ENCODE results near the gene CISD1.

Gene CISD1

DNA sequence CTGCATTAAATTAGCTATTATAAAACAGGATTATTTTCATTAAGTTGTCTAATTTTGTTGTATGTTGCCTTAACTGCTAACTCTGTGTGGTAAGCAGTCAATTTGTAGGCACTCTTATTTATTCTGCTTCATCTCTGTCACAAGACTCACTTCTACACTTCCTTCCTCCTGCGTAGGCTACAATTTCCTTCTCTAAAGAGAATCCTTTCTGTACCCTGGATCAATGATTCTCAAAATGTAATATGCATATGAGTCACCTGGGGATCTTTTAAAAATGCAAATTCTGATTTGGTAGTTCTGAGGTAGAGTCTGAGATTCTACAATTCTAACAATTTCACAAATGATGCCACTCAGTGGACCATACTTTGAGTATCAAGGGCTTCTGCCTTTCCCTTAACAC lies 61.5 kb downstream of the CISD1 start:
- DNase-seq (ENCODE audit: low read depth in 1 of 2, low spot score in 1 of 2), result no peak
- in situ Hi-C loops (cut with HindIII; ENCODE audit: low pct_unique_long_range_greater_than_20kb, low sequenced_read_pairs), result no loop called here
- no peak for TF ChIP-seq JUND (IDR thresholded peaks at IDR 0.05; ENCODE audit: low read depth)

DNA sequence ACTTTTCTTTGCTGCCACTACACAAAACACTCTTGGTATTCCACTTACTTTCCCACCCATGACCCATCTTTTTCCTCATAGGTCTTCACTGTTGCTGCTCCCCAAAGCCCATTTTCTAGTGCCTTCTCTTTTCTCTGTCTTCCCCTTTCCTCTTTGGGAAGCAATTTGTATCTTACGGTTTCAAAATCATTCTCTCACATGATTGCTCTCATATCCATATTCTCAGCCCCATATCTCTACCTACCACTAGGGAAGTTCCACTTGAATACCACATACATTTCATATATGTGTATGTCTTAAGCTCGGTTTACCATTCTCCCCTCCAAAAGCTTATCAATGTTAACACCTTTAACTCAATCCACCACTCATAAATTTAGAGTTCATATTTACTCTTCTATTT lies 62.7 kb downstream of the CISD1 start:
- no peak for DNase-seq (ENCODE audit: low read depth in 1 of 2, low spot score in 1 of 2)
- TF ChIP-seq JUND (IDR thresholded peaks at IDR 0.05; ENCODE audit: low read depth), result no peak
- in situ Hi-C loops (cut with HindIII; ENCODE audit: low pct_unique_long_range_greater_than_20kb, low sequenced_read_pairs), result no loop called here

DNA sequence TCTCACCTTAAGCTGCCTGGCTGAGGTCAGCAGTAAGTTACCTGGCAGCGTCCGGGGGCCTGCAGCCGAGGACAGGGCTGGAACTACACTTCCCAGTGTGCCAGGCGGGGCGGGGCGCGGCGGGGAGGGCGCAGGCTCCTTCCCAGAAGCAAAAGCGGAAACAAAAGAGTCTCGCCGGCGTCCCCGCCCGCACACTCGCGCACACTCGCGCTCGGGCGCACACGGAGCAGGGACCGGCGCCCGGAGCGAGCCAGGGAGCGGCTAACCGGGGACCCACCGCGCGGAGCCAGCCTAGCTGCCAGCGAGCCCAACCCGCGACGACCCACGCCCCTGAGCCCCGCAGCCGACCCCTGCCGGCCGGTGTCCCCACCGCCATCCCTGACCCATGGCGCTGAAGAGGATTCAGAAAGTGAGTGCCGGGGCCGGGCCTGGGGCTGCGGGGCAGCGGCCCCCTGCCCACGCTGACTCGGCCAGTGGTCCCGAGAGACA lies 65.9 kb downstream of the CISD1 start, which contains the start of gene UBE2D1:
Gene UBE2D1 (plus strand): TSS at position 190 of the 489 bp plus-strand sequence. CDS start 196 bp downstream, at position 386.
- DNase-seq (ENCODE audit: low read depth in 1 of 2, low spot score in 1 of 2), result peak; percentile 86 to 92
- in situ Hi-C loops (cut with HindIII; ENCODE audit: low pct_unique_long_range_greater_than_20kb, low sequenced_read_pairs), result no loop called here
- no peak for TF ChIP-seq JUND (IDR thresholded peaks at IDR 0.05; ENCODE audit: low read depth)

DNA sequence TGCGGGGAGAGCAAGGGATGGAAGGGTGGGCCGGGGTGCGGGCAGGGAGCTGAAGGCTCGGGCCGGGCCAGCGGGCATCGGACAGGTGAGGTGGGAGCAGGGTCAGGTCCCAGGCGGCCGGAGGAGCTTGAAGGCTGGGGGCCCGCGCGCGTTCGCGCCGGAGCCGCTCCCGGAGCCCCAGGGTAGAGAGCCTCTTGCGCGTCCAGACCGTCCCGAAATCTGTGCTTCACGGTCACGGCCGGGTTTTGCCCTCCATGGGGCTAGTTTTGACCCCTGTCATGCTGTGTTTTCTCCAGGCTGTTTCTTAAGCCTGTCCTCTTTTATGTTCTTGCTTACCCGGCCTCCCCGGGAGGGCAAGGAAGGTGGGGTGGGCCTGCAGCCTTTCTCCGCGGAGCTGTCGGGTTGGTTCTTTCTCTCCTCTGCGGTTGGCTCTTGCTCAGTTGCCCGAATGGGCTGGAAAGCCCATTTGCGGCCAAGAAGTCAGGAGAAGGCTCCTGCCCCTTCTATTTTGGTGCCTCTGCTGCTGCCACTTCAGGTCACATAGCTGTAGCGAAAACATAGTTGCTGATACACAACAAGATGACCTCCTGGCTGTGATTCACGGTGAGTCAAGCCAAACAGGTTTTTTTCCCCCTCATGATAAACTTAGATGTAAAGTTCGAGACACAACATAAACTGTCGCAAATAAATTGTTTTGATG lies 66.5 kb downstream of the CISD1 start:
- in situ Hi-C loops (cut with HindIII; ENCODE audit: low pct_unique_long_range_greater_than_20kb, low sequenced_read_pairs), result no loop called here
- DNase-seq (ENCODE audit: low read depth in 1 of 2, low spot score in 1 of 2), result peak; percentile 34 to 38

DNA sequence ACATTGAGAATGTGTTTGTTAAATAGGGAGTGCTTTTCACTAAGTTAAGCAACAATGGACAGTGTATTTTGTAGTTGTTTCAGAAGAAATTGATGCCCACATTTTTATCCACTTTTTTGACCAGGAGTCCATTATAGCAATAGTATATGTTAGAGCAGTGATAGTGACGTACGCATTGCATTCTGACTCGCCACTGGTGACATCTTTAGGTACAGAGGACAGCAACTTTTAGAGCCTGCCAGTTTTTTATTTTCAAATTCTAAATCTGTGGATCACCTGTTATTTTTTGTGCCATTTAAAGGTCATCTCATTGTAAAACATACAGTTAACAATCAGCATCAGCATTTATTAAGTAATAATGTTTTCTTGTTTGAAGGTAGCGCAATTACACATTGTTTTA lies 67.3 kb downstream of the CISD1 start:
- in situ Hi-C loops (cut with HindIII; ENCODE audit: low pct_unique_long_range_greater_than_20kb, low sequenced_read_pairs), result no loop called here
- no peak for DNase-seq (ENCODE audit: low read depth in 1 of 2, low spot score in 1 of 2)

More for the DNA sequence above, 66.5 kb downstream of the CISD1 start:
- no peak for TF ChIP-seq JUND (IDR thresholded peaks at IDR 0.05; ENCODE audit: low read depth)

More for the DNA sequence above, 67.3 kb downstream of the CISD1 start:
- TF ChIP-seq JUND (IDR thresholded peaks at IDR 0.05; ENCODE audit: low read depth), result no peak

Measured in T47D (cell line).